ENCODE measurements around the gene ARL14EPL.
"Not testable (repeated sequence)": the region's sequence is repeated elsewhere in the genome, so short reads cannot be mapped to it uniquely, and the experiment has no call there.

Gene ARL14EPL

DNA sequence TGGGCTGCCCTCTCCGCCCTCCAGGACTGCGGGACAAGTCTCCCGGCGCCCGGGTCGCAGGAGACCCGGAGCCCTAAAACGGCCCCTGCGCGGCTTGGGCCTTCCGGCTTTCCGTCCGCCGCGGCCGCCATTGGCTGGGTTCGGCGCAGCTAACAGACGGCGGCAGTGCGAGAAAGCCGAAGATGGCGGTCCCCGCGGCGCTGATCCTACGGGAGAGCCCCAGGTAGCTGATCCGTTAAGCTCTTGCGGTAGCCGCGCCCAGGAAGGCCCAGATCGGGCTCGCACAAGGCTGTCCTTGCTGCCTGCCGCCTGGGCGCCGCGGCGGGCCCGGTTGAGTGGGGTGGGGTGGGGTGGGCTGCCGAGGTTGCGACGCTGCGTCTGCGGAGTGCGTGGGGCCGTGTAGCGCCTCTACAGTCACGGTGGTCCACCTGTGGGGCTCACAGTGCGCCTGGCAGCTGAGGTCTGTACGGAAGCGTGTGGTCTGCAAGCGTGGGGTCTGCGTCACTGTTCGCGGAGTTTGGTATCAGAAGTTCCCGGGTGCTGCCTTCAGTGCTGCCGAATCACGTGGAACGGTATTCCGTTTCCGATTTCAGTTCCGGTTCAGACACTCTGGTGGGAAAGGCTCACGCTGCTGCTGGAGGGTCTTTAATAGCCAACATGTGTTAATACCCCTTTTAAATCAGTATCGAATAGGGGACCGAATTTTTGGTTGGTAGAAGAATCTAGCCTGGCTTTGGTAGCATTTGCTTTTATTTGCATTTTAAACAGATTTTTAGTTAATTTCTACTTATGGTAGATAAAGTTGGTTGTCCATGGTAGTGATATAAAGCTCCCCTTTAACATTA, 52.8 kb downstream of the ARL14EPL start, which contains the start of gene COMMD10:
TSS of gene COMMD10 (plus strand) at position 155 of the 845 bp plus-strand sequence.
- Histone ChIP-seq H3K4me1 (ENCODE audit: control insufficient read depth, insufficient read depth, low read length) (peaks cover 16% of the 10 kb centered on the region; the same call in 1 of the 2 replicates), H3K27ac (ENCODE audit: low read depth, low read length) (peak within 1 kb of the TSS; percentile 81), H3K27me3 (ENCODE audit: control insufficient read depth, insufficient read depth, low read length) (no peaks in the 10 kb centered on the region), H3K36me3 (ENCODE audit: control insufficient read depth, insufficient read depth, low read length) (peaks cover 11% of the 10 kb centered on the region), H3K4me3 (ENCODE audit: low read depth, low read length) (peak within 1 kb of the TSS; percentile 79), H3K9me3 (ENCODE audit: control insufficient read depth, insufficient read depth, low read length) (no peaks in the 10 kb centered on the region), H3K9ac (ENCODE audit: low read depth, low read length) (peak within 1 kb of the TSS; percentile 83)

GRCh38 chr5:116086309-116086708, 54.0 kb downstream of the ARL14EPL start:
- H3K9ac ChIP-seq (ENCODE audit: low read depth, low read length); H3K27me3 ChIP-seq (ENCODE audit: control insufficient read depth, insufficient read depth, low read length); H3K27ac ChIP-seq (ENCODE audit: low read depth, low read length); H3K9me3 ChIP-seq (ENCODE audit: control insufficient read depth, insufficient read depth, low read length): not testable (repeated sequence)
- peaks cover 16% of the 10 kb centered on the region; the same call in 1 of the 2 replicates for H3K4me1 ChIP-seq (ENCODE audit: control insufficient read depth, insufficient read depth, low read length)
- peaks cover 23% of the 10 kb centered on the region for H3K36me3 ChIP-seq (ENCODE audit: control insufficient read depth, insufficient read depth, low read length)
- peak overlapping the region; percentile 79 for H3K4me3 ChIP-seq (ENCODE audit: low read depth, low read length)

DNA sequence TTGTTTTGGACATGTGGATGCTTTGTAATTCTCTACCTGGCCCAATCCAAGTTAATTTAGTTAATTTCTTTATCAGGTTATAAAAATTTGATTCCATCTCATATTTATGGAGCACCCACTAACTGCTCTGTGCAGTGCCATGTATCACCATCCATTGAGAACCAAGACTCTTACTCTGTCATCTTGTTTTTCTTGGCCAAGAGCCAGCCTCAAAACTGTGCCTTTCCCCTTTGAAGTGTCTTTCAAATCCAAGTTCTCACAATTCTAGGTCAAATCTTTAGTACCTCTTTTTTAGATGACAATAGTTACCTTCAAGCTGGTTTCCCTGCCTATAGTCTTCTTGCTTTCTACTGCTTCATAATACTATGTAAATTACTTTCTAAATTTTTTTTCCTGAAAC, 55.8 kb downstream of the ARL14EPL start:
- H3K36me3 ChIP-seq (ENCODE audit: control insufficient read depth, insufficient read depth, low read length) = peaks cover 40% of the 10 kb centered on the region
- H3K9ac ChIP-seq (ENCODE audit: low read depth, low read length) = no peak overlapping the region
- peaks cover 16% of the 10 kb centered on the region; the same call in 1 of the 2 replicates for H3K4me1 ChIP-seq (ENCODE audit: control insufficient read depth, insufficient read depth, low read length)
- no peaks in the 10 kb centered on the region for H3K27me3 ChIP-seq (ENCODE audit: control insufficient read depth, insufficient read depth, low read length)
- no peak overlapping the region for H3K4me3 ChIP-seq (ENCODE audit: low read depth, low read length)
- no peak overlapping the region for H3K27ac ChIP-seq (ENCODE audit: low read depth, low read length)
- no peaks in the 10 kb centered on the region for H3K9me3 ChIP-seq (ENCODE audit: control insufficient read depth, insufficient read depth, low read length)

- no peak overlapping the region for H3K4me3 ChIP-seq (ENCODE audit: low read depth, low read length)
- H3K27ac ChIP-seq (ENCODE audit: low read depth, low read length) = no peak overlapping the region
- no peak overlapping the region for H3K9ac ChIP-seq (ENCODE audit: low read depth, low read length)
- peaks cover 6% of the 10 kb centered on the region; the same call in 1 of the 2 replicates for H3K4me1 ChIP-seq (ENCODE audit: control insufficient read depth, insufficient read depth, low read length)
- no peaks in the 10 kb centered on the region for H3K9me3 ChIP-seq (ENCODE audit: control insufficient read depth, insufficient read depth, low read length)
- no peaks in the 10 kb centered on the region for H3K27me3 ChIP-seq (ENCODE audit: control insufficient read depth, insufficient read depth, low read length)
- H3K36me3 ChIP-seq (ENCODE audit: control insufficient read depth, insufficient read depth, low read length) = peaks cover 63% of the 10 kb centered on the region
Measured at GRCh38 chr5:116090302-116090701, 58.0 kb downstream of the ARL14EPL start.

DNA sequence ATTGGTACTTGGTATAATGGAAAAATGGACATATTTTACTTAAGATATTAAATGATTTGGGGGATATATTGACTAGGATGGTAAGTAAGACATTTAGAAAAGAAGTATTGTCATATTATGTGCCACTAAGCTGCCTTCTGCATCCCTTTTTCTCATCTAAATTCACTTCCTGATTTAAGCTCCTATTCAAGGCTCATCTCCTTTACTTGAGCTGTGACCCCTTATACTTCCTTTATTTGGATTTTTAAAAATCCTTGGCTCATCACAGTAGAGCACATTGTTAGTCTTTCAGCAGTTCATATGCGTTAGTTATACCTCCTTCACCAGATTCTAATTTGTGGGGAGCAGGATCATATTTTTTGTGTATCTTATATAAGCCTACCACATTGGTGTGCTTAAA, 59.1 kb downstream of the ARL14EPL start:
- Histone ChIP-seq H3K4me1 (ENCODE audit: control insufficient read depth, insufficient read depth, low read length) (no peaks in the 10 kb centered on the region), H3K9me3 (ENCODE audit: control insufficient read depth, insufficient read depth, low read length) (no peaks in the 10 kb centered on the region), H3K27ac (ENCODE audit: low read depth, low read length) (no peak overlapping the region), H3K36me3 (ENCODE audit: control insufficient read depth, insufficient read depth, low read length) (peaks cover 70% of the 10 kb centered on the region), H3K4me3 (ENCODE audit: low read depth, low read length) (no peak overlapping the region), H3K9ac (ENCODE audit: low read depth, low read length) (no peak overlapping the region), H3K27me3 (ENCODE audit: control insufficient read depth, insufficient read depth, low read length) (no peaks in the 10 kb centered on the region)

GRCh38 chr5:116097301-116097700, 65.0 kb downstream of the ARL14EPL start:
- Histone ChIP-seq H3K36me3 (ENCODE audit: control insufficient read depth, insufficient read depth, low read length) (peaks cover 41% of the 10 kb centered on the region), H3K27me3 (ENCODE audit: control insufficient read depth, insufficient read depth, low read length) (no peaks in the 10 kb centered on the region), H3K9ac (ENCODE audit: low read depth, low read length) (no peak overlapping the region), H3K4me1 (ENCODE audit: control insufficient read depth, insufficient read depth, low read length) (no peaks in the 10 kb centered on the region), H3K4me3 (ENCODE audit: low read depth, low read length) (no peak overlapping the region), H3K27ac (ENCODE audit: low read depth, low read length) (no peak overlapping the region), H3K9me3 (ENCODE audit: control insufficient read depth, insufficient read depth, low read length) (no peaks in the 10 kb centered on the region)

DNA sequence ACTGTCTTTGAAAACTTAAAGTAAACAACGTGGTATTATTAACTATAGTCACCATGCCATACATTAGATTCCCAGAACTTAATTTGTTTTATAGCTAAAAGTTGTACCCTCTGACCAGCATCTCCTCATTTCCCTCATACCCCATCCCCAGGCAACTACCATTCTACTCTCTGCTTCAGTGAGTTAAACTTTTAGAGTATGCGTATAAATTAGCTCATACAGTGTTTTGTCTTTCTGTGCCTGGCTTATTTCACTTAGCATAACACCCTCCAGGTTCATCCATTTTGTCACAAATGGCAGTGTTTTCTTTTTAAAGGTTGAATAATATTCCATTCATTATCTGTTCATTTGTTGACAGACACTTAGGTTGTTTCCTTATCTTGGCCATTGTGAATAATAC, 66.7 kb downstream of the ARL14EPL start:
- no peak overlapping the region for H3K9ac ChIP-seq (ENCODE audit: low read depth, low read length)
- H3K27ac ChIP-seq (ENCODE audit: low read depth, low read length) = no peak overlapping the region
- H3K4me1 ChIP-seq (ENCODE audit: control insufficient read depth, insufficient read depth, low read length) = no peaks in the 10 kb centered on the region
- no peak overlapping the region for H3K4me3 ChIP-seq (ENCODE audit: low read depth, low read length)
- H3K27me3 ChIP-seq (ENCODE audit: control insufficient read depth, insufficient read depth, low read length) = no peaks in the 10 kb centered on the region
- H3K9me3 ChIP-seq (ENCODE audit: control insufficient read depth, insufficient read depth, low read length) = no peaks in the 10 kb centered on the region
- peaks cover 24% of the 10 kb centered on the region for H3K36me3 ChIP-seq (ENCODE audit: control insufficient read depth, insufficient read depth, low read length)

- not testable (repeated sequence) for H3K9me3 ChIP-seq (ENCODE audit: control insufficient read depth, insufficient read depth, low read length); H3K9ac ChIP-seq (ENCODE audit: low read depth, low read length); H3K4me1 ChIP-seq (ENCODE audit: control insufficient read depth, insufficient read depth, low read length); H3K27ac ChIP-seq (ENCODE audit: low read depth, low read length); H3K4me3 ChIP-seq (ENCODE audit: low read depth, low read length); H3K27me3 ChIP-seq (ENCODE audit: control insufficient read depth, insufficient read depth, low read length); H3K36me3 ChIP-seq (ENCODE audit: control insufficient read depth, insufficient read depth, low read length)
Measured at GRCh38 chr5:116104941-116105340, 72.7 kb downstream of the ARL14EPL start.
